Stimulated activated CD4-positive, alpha-beta T cell treated with anti-CD3 and anti-CD28 coated beads, Interleukin-4, amount 100 ng/mL, for 4 hours (primary cell): ENCODE data around the gene AGPAT4.

ENCODE experiments used
- DNase-seq, 2 experiments: peaks; one replicate each; pipeline ENCODE4 v3.0.0-alpha.2; 2020

Gene AGPAT4

GRCh38 chr6:161281092-161281491 lies 7.2 kb upstream of the AGPAT4 start:
- DNase-seq: no peak

- no peak for DNase-seq
Measured at GRCh38 chr6:161279677-161280415, 6.0 kb upstream of the AGPAT4 start.

- DNase-seq: no peak
Measured at GRCh38 chr6:161276605-161277155, 2.8 kb upstream of the AGPAT4 start.

- DNase-seq: no peak
Measured at GRCh38 chr6:161274898-161275297, 1.0 kb upstream of the AGPAT4 start.

- DNase-seq: no peak
Measured at GRCh38 chr6:161274488-161274858, 612 bp upstream of the AGPAT4 start.

- peak; percentile 7 to 10 for DNase-seq
Measured at GRCh38 chr6:161273274-161273751, 548 bp downstream of the AGPAT4 start.

GRCh38 chr6:161272635-161273273 lies 1.1 kb downstream of the AGPAT4 start:
- no peak for DNase-seq

- DNase-seq: no peak
Measured at GRCh38 chr6:161271343-161272030, 2.4 kb downstream of the AGPAT4 start.

- DNase-seq: no peak
Measured at GRCh38 chr6:161270116-161270515, 3.7 kb downstream of the AGPAT4 start.

GRCh38 chr6:161269310-161269709 lies 4.6 kb downstream of the AGPAT4 start:
- no peak for DNase-seq

- DNase-seq: no peak
Measured at GRCh38 chr6:161268531-161269210, 5.2 kb downstream of the AGPAT4 start.

GRCh38 chr6:161266513-161267230 lies 7.2 kb downstream of the AGPAT4 start:
- DNase-seq: no peak

GRCh38 chr6:161265975-161266374 lies 7.9 kb downstream of the AGPAT4 start:
- no peak for DNase-seq

- DNase-seq: no peak
Measured at GRCh38 chr6:161265554-161265953, 8.3 kb downstream of the AGPAT4 start.

GRCh38 chr6:161264181-161264580 lies 9.7 kb downstream of the AGPAT4 start:
- no peak for DNase-seq

GRCh38 chr6:161261816-161262215 lies 12.0 kb downstream of the AGPAT4 start:
- DNase-seq: no peak

- DNase-seq: no peak
Measured at GRCh38 chr6:161261325-161261724, 12.5 kb downstream of the AGPAT4 start.

GRCh38 chr6:161259302-161259701 lies 14.6 kb downstream of the AGPAT4 start:
- no peak for DNase-seq

GRCh38 chr6:161257793-161258457 lies 15.9 kb downstream of the AGPAT4 start:
- no peak for DNase-seq

GRCh38 chr6:161256407-161256806 lies 17.5 kb downstream of the AGPAT4 start:
- DNase-seq: no peak

GRCh38 chr6:161255518-161255917 lies 18.3 kb downstream of the AGPAT4 start:
- no peak for DNase-seq
